CD4-positive, alpha-beta T cell treated with Interleukin-21 for 1 hour (primary cell): ENCODE measurements around the gene MAP2K7.
A peak's percentile ranks its signal among the peaks of the same experiment; 100 is the strongest.

Source experiments
- DNase-seq: peaks from one replicate; pipeline ENCODE4 v3.0.0-alpha.2; 2020

MAP2K7 gene

DNA sequence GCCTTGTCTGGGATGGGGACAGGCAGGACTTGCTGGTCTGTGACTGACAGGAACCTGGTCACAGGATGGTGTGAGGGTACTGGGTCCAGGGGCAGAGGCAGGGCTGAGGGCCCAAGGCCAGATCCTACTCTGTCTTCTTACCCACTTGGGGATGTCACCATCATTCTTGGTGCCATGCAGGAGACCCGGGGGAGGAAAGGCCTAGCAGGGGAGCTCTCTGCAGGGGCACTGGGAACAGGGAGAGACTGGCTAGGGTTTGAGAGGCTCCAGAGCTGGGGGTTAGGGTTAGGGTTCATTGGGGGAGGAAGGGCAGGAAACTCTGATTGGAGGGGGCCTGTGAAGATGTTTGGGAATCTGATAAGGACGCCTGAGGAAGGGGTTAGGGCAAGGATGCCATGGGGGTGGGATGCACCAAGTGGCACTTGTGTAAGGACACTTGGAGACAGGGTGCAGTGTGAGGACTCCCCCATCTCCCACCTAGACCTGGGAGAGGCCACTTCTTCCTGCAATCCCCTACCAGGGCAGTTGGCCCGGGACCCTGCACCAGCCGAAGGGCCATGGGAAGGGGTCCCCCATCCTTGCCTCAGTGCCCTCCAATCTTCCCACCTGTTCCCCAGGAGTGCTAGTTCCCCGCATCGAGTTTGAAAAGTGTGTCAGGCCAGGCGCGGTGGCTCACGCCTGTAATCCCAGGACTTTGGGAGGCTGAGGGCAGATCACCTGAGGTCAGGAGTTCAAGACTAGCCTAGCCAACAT is 36.4 kb upstream of the MAP2K7 start:
- DNase-seq = no peak

GRCh38 chr19:7868326-7868670 is 35.4 kb upstream of the MAP2K7 start:
- DNase-seq = peak; percentile 22

- peak; percentile 87 for DNase-seq
These were observed 34.8 kb upstream of the MAP2K7 start for GRCh38 chr19:7868671-7869452.

- DNase-seq = peak; percentile 85
These were observed 34.2 kb upstream of the MAP2K7 start for GRCh38 chr19:7869453-7869909.

DNA sequence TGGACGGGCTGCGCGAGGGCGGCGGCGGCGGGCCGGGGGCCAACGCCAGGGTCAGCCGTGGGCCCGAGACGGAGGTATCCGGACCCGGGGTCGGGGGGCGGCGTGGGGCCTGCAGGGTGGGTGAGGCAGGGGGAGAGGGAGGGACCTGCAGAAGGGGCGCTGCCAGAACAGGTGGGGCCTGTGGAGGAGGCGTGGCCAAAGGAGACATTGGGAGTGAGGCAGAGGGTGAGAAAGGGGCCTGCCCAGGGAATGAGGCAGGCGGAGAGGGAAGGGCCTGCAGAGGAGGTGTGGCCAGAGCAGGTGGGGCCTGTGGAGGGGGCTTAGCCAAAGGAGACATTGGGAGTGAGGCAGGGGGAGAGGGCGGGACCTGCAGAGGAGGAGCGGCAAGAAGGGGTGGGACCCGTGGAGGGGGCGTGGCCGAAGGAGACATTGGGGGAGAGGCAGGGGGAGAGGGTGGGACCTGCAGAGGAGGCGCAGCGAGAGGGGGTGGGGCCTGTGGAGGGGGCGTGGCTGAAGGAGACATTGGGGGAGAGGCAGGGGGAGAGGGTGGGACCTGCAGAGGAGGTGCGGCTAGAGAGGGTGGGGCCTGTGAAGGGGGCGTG is 33.7 kb upstream of the MAP2K7 start:
- peak; percentile 67 for DNase-seq

DNA sequence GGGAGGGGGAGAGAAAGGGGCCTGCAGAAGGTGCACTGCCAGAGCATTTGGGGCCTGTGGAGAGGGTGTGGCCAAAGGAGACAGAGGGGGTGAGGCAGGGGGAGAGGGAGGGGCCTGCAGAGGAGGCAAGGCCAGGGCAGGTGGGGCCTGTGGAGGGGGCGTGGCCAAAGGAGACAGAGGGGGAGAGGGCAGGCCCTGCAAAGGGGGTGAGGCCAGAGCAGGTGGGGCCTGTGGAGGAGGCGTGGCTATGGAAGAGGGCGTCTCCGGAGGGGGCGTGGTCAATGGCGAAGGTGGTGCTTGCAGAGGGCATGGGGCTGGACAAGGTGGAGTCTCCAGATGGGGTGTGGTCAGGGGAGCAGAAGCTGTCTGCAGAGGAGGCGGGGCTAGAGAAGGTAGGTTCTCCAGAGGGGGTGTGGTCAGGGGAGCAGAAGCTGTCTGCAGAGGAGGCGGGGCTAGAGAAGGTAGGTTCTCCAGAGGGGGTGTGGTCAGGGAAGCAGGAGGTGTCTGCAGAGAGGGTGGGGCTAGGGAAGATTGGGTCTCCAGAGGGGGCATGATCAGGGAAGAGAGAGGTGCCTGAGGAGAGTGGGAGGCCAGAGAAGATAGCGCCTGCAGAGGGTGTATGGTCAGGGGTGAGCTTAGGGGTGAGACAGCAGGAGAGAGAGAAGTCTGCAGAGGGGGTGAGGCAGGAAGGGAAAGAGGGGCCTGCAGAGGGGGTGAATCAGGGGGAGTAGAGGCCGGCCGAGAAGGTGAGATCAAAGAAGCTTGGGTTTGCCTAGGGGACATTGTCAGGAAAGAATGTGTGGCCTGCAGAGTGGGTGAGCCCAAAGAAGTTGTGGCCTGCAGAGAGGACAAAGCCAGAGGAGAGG is 32.9 kb upstream of the MAP2K7 start:
- DNase-seq = peak; percentile 57

DNA sequence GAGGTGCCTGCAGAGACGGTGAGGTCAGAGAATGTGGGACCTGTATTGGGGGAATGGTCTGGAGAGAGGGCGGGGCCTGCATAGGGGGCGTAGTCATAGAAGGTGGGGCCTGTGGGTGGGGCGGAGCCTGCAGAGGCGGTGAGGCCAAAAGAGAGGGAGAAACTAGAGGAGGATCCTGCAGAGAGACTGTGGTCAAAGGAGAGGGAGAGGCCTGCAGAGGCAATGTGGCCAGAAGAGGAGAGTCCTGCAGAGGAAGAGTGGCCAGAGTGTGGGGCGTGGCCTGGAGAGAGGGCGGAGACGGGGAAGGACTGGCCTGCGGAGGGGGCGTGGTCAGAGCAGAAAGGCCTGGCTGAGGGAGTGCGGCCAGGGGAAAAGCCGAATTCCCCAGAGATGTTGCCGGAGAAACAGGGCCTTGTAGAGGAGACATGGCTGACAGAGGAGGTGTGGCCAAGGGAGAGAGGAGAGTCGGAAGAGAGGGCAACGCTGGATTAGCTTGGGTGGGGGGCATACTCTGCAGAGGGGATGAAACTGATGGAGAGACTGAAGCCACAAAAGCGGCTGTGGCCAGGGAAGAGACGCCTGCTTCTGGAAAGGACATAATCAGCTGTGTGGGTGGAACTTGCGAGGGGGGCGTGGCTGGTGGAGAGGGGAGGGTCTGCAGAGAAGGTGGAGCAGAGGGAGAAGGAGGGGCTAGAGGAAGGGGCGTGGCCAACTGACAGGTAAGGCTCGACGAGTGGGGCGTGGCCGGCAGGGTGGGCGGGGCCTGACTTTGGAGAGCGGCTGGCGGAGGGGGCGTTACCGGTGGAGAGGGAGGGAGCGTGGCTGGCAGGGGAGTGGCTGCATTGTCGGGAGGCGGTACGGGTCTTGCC is 32.0 kb upstream of the MAP2K7 start:
- DNase-seq = peak; percentile 89

- no peak for DNase-seq
These were observed 31.1 kb upstream of the MAP2K7 start for GRCh38 chr19:7872306-7873204.

GRCh38 chr19:7873304-7874075 is 30.2 kb upstream of the MAP2K7 start:
- no peak for DNase-seq

DNA sequence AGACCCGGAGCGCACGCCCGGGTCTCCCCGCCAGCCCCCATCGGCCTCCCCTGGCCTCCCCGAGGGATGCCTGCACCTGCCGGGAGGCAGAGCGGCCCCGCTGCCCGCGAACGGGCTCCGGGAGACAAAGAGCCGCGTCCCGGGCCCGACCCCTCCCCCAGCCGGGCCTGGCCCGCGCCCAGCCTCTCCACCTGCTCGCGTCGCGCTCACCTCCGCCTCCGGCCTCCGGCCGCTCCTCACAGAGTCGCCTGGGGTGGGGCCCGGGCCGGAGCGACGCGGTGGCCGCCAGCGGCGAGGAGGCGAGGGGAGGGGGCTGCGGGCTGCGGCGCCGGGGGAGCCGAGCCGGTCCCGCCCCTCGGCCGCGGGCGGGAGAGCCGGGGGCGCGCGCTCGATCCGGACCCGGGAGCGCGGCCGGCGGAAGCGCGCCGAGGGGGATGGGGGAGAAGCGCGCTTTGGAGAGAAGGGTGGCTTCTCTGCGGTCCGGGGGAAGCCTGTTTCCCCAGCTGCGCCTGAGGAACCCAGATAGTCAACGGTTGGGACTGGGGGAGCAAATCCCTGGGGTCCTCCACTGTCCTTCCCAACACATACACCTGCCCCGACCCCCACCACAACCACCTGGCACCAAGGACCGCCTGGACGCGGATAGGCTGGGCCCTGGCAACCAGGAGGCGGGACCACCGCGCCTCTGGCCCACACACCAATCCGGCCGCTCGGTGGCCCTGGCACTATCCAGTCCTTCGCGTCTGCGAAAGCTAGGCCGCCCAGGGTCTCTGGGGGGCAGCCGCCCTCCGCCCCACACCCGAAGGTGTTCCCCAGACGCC is 29.4 kb upstream of the MAP2K7 start, which contains the start of gene PRR36:
PRR36 (minus strand) TSS at position 315 of the 821 bp plus-strand sequence. CDS start 701 bp downstream, outside the sequence.
- no peak for DNase-seq

DNA sequence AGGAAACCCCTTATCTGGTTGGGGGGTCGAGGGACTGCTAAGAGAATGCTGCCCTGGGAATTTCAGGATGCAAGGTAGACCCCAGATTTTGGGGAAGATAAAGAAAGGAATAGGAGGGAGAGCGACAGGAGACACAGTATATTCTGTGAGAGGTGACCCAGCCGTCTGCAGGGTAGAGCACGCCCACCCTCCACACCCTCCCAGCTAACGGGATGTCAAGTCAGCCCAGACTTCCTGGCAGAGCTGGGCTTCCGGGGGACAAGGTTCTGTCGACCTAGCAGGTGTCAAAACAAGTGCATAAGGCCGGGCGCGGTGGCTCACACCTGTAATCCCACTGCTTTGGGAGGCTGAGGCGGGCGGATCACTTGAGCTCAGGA is 28.8 kb upstream of the MAP2K7 start:
- DNase-seq = no peak

DNA sequence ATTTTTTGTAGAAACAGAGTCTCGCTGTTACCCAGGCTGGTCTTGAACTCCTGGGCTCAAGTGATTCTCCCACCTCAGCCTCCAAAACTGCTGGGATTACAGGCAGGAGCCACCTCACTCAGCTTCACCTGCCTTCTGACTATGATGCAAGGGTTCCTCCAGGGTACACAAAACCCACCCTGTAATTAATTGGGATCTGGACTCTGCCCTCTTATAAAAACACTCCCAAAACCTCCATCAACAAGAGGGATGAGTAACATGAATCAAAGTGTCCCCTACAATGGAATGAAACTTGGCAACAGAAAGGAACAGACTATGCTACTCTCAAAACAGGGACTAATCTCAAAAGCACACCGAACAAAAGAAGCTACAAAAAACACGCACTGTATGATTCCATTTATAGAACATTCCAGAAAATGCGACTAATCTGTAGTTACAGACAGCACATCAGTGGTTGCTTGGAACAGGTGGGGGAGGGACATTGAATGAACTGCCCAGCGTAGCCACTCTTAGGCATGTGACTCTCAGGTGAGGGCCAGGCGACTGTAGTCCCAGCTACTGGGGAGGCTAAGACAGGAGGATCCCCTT is 26.3 kb upstream of the MAP2K7 start:
- DNase-seq = no peak

DNA sequence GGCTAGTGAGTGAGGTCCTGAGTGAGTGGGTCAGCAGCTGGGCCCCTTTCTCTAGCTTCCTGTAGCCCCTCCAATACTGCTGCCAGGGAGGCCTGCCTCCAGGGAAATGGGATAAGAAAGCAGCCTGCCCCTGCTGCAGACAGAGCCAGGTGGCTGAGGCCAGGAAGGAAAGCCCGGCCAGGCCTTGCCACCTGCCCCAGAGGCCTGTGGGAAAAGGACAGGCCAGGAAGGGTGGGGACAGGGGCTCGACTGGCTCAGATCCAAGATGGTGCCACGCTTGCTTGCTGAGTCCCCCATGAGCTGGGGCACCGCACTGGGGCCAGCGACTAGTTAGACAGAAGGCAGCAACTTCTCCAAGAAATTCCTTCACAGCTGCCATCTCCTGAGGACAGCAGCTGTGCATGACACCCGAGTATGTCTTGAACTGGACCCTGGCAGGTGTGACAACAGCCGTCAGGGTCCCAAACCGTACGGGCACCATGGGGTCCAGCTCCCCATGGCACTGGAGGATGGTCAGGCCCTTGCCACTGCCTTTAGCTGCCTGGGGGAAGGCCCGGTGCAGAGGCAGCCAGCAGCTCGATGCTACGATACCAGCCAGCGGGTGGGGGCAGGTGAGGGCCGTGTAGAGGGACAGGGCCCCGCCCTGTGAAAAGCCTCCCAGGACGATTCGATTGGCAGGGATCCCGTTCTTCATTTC is 24.4 kb upstream of the MAP2K7 start:
- no peak for DNase-seq

- DNase-seq = no peak
These were observed 23.8 kb upstream of the MAP2K7 start for GRCh38 chr19:7879836-7880235.

DNA sequence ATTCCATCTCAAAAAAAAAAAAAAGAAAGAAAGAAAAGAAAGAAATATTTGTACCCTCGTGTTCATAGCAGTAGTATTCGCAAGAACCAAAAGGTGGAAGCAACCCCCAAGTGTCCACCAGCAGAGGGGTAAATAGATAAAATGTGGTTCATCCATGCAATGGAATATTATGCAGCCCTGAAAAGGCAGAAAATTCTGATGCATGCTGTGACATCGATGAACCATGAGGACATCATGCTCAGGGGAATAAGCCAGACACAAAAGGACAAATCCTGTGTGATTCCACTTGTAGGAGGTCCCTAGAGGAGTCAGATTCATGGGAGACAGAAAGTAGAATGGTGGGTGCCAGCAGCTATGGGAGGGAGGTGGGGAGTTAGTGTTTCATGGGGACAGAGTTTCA is 21.8 kb upstream of the MAP2K7 start:
- DNase-seq = no peak

DNA sequence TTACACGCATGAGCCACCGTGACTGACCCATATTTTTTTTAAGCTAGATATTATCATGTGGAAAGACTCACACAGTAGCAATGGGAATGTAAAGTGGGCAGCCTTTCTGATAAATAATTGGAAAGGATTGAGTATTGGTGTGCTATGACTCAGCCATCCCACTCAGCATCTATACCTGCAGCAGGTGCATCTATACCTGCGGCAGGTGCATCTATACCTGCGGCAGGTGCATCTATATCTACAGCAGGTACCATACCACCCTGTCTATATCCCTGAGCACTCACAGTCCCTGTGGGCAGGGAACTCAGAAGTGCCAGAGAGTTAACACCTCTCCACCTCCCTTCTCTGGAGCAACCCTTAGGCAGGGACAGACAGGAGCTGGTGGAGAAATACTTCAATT is 20.6 kb upstream of the MAP2K7 start:
- DNase-seq = no peak

DNA sequence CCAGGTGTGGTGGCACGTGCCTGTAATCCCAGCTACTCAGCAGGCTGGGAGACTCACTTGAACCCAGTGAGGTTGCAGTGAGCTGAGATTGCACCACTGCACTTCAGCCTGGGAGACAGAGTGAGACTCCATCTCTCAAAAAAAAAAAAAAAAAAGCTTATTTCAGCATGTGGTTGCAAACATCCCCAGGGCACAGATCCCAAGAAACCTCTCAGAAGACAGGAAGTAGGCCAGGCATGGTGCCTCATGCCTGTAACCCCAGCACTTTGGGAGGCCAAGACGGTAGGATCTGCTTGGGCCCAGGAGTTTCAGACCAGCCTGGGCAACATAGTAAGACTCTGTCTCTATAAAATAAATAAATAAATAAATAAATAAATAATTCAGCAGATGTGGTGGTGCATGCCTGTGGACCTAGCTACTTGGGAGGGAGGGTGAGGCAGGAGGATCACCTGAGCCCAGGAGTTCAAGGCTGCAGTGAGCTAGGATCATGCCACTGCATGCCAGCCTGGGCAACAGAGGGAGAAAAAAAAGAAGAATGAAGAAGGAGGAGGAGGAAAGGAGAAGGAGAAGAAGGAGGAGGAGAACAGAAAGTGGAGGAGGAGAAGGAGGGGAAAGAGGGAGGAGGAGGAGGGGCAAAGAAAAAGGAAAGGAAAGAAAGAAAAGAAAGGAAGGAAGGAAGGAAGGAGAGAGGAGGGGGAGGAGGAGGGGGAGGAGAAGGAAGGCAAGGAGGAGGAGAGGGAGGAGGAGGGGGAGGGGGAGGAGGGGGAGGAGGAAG is 19.7 kb upstream of the MAP2K7 start:
- DNase-seq = no peak
